NCI-H524 (cell line): Measurements from ENCODE around the gene SNRNP200.
"Not testable (repeated sequence)": the region's sequence is repeated elsewhere in the genome, so short reads cannot be mapped to it uniquely, and the experiment has no call there.

Experiments
- DNase-seq, 2 experiments: peaks; one replicate each; lab custom pipeline; 2025; lab: John Stamatoyannopoulos, UW

SNRNP200 gene

DNA sequence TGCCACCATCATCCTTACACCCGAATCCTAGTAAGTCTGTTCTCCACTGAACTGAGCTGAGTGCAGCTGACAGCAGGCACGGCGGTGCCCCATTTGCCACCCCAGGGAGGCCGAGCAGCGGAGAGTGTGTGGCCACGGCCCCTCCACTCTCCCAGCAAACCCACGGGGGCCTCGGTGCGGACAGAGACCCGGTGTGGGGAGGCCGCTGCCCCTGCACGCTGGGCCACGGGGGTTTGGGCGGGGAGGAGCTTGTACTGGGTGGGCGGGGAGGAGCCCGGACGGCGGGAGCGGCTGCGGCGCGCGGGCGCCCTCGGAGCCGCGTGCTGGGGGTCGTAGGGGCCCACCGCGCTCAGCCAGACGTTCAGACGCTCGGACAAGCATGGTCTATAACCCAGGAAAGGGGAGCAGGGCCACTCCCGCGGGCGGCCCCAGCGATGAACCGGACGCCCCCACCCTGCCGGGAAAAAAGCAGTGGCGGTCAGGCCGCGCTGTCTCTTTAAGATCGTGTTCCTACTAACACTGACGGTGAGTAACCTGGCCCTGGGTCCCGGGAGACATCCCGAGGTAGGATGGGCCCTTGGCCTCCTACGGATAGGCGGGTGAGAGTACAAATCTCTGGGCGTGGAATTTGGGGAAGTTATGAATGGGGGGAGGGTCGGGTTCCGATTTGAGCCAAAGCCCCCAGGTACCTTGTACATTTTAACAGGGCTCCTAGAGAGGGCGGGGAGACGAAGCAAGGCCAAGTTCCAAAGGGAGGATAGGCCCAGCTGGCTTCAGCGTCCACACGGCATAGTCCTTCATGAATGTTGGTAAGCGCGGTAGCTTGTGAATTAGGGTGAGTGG is 19.9 kb upstream of the SNRNP200 start, which contains the start of gene ITPRIPL1:
Gene ITPRIPL1 (plus strand): TSS at position 277 of the 843 bp plus-strand sequence. CDS start 523 bp downstream, at position 800.
- DNase-seq, result peak in 1 of 2 experiments; percentile 54

- DNase-seq, result no peak
Observed at GRCh38 chr2:96324721-96325040, 19.3 kb upstream of the SNRNP200 start.

GRCh38 chr2:96323849-96324248 is 18.5 kb upstream of the SNRNP200 start:
- no peak for DNase-seq

- DNase-seq, result peak; percentile 60 to 70
Observed at GRCh38 chr2:96320728-96321622, 15.6 kb upstream of the SNRNP200 start.

DNA sequence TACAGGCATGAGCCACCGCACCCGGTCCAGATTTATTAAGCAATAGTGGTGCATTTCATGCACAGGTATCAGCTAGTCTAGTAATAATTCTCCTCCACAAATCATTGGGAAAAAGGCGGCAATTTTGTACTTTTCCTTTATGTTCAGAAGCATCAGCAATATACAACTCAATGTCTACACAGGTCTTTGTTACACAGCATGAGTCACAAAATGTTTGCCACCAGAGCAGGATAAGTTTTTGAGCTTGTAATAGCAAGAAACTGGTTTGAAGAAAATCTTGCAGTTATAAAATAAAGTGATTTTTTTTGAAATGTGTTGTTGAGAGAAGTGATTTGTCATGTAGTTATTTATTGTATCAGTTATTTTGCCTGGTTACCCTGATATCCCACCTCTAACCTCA is 15.0 kb upstream of the SNRNP200 start:
- no peak for DNase-seq

DNA sequence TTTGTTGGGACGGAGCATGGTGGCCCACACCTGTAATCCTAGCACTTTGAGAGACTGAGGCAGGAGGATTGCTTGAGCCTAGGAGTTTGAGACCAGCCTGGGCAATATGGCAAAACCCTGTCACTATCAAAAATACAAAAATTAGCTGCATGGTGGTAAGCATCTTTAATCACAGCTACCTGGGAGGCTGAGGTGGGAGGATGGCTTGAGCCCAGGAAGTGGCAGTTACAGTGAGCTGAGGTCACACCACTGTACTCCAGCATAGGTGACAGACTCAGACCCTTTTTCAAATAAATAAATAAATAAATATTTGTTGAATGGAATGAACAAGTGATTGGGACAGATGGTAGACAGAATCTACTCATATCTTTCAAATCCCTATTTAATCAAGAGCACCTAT is 14.1 kb upstream of the SNRNP200 start:
- no peak for DNase-seq

GRCh38 chr2:96318723-96319122 is 13.4 kb upstream of the SNRNP200 start:
- no peak for DNase-seq

GRCh38 chr2:96317584-96317997 is 12.2 kb upstream of the SNRNP200 start:
- DNase-seq, result no peak

- no peak for DNase-seq
Observed at GRCh38 chr2:96316999-96317398, 11.7 kb upstream of the SNRNP200 start.

GRCh38 chr2:96315400-96316071 is 10.2 kb upstream of the SNRNP200 start:
- DNase-seq, result no peak

DNA sequence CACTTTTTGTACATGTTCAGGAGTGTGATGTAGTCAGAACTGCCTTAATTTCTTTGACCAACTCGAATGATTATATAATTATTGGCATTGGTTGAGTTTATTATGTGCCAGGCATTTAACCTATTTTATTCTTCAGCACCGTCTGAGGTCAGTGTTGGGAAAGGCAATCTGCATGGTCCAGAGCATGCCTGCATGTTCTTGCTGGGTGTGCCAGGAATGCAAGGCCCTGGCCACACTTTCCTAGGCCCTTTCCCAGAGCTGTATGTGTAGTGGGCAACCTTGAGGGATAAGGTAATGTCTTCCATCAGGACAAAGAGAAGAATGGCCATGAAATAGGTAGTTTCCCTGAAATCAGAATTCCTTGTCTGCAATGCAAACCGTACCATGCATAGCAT is 9.7 kb upstream of the SNRNP200 start:
- no peak for DNase-seq

DNA sequence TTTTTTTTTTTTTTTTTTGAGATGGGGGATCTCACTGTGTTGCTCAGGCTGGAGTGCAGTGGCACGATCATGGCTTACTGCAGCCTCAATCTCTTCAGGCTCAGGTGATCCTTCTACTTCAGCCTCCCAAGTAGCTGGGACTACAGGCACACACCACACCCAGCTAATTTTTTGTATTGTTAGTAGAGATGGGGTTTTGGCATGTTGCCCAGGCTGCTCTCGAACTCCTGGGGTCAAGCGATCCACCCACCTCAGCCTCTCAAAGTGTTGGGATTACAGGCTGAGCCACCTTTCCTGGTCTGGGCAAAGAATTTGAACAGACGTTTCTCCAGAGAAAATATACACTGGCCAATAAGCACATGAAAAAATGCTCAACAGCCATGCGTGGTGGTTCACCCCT is 2.9 kb upstream of the SNRNP200 start:
- DNase-seq, result peak in 1 of 2 experiments; percentile 29

DNA sequence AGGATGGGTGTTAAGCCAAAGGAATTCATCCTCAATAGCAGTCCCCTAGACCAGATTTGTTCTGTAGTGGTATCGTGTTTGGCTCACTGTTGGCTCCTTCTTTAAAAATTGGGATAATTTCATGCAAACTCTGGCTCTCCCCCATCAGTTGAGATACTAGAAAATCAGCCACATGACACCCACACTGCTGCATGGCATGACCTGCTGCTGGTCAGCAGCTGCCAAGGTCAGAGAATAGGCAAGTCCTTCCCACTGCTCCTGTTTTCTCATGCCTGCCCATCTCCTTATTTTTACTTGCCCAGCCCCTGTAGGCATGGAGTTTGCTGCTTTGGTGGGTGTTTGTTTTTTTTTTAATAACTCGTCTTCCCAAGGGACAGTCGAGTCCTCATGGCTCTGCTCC is 1.0 kb upstream of the SNRNP200 start:
- no peak for DNase-seq

DNA sequence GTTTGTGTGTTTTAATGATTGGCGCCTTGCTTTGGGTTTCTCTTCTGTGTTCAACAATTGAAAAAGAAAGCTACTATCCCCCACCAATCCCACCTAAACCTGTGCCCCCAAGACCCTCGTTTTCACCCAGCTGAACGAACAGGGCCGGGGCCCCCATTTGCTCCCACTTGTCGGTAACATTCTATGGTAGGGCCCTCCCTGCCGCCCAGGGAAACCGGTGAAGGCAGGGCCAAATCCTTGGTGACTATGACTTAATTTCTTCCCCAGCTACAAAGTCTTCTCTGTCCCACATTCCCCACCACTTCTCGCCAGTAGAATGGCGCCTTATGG is 598 bp upstream of the SNRNP200 start:
- DNase-seq, result no peak

GRCh38 chr2:96304606-96305005 is 740 bp downstream of the SNRNP200 start:
- no peak for DNase-seq

GRCh38 chr2:96301865-96302264 is 3.5 kb downstream of the SNRNP200 start:
- DNase-seq, result no peak

- DNase-seq, result no peak
Observed at GRCh38 chr2:96296925-96297324, 8.4 kb downstream of the SNRNP200 start.

DNA sequence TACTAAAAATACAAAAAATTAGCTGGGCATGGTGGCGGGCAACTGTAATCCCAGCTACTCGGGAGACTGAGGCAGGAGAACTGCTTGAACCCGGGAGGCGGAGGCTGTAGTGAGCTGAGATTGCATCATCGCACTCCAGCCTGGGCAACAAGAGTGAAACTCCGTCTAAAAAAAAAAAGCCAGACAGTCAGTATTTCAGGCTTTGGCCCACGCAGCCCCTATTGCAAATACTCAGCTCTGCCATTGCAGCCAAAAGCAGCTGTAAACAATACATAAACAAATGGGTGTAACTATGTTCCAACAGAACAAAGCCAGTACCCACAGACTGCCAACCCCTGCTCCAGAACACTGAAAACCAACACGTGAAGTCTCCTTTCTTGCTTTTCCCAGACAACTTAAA is 11.1 kb downstream of the SNRNP200 start:
- not testable (repeated sequence) for DNase-seq

DNA sequence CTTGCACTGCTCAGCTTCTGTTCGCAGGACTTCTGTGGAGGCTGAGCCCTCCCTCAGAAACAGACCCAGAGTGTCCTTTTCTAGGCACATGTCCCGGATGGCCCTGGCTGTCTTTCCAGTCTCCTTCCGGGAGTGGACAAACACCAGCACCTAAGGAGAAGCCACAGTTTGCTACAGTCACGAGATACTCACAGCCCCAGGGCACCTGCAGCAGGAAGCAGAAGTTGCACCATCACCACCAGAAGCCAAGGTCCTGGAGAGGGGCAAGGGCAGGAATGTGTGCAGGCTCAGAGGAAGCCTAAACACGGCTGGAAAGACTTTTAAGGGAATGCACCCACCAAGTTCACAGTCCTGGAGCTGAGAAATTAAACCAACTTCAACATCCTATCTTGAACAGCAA is 13.6 kb downstream of the SNRNP200 start:
- no peak for DNase-seq

DNA sequence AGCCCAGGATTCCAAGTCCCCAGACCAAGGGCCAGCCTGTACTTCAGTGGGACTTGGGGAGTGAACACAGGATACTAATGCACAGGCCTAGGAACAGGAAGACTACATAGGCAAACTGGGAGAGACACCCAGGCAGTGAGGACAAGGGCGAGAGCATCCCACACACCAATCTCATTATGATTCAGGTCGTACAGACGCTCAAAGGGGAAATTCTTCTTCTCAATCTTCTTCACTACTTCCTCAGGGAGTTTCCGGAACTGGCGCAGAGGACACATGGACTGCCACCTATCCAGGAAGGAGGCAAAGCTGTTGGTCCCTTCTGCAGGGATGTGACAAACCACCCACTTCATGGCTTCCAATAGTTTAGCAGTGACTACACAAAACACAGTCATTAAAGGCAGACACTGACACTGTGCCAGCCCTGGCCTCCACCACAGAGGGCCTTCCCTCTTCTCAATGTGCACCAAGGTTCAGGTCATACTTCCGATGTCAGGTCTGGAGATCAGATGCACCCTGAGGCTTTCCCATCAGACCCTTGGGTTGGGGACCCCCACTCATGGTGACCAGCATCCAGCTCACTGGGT is 18.0 kb downstream of the SNRNP200 start:
- DNase-seq, result no peak

- no peak for DNase-seq
Observed at GRCh38 chr2:96276787-96277499, 28.4 kb downstream of the SNRNP200 start.
